ENCODE data around the gene PHF20.
"Not testable (repeated sequence)": the region's sequence is repeated elsewhere in the genome, so short reads cannot be mapped to it uniquely, and the experiment has no call there.

PHF20 gene

GRCh38 chr20:35985806-35986205, 214.0 kb downstream of the PHF20 start:
- no peak for DNase-seq

DNA sequence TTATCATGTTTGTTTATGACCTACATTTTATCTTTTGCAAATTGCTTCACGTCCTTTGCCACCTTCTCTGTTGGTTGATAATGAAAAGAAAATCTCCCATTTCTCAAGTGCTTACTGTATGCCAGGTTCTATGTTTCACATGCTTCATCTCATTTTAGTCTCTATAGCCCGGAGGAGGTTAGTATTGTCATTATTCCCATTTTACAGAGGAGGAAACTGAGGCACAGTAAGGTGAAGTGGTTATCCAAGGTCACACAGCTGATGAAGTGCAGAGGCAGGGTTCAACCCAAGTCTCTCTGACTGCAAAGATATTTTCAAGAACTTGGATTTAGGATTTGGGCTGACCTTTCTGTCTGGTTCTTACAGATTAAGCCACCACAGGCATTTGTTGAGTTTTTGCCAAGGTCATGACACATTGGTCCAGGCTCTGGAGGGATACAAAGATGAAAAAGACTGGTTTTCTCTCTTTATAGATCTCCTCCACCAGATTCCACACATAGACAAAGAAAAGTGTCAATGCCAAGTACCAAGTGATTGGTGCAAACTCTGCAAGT, 217.2 kb downstream of the PHF20 start:
- DNase-seq = no peak

GRCh38 chr20:35991142-35991771, 219.4 kb downstream of the PHF20 start:
- DNase-seq = peak; percentile 12

DNA sequence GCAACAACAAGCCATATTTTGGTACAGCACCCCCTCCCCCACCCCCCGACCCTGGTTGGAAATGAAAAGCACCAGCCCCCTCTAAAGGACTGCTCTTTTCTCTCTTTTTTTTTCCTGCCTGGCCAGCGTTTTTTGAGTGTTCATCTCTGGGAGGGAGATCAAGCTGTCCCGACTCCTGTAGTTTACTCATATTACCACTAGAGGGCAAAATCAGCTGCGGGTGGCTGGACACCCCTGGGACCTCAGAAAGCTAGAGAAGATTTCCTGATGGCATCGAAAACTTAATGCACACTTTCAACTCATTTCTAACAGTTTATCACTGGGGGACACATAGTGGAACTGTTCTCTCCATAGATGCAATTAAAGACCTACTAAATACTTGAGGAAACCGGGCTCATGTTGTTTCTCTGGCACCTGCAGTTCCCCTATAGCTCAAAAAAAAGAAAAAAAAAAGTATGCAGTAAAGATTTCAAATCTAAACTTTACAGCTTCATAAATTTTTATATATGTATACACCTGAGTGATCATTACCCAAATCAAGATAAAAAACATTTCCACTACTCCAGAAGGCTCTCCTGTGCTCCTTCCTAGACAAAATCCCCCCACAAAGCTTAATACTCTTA, 221.0 kb downstream of the PHF20 start:
- DNase-seq = peak; percentile 31

- DNase-seq = peak; percentile 86
These were observed 223.2 kb downstream of the PHF20 start for GRCh38 chr20:35994994-35995453.

DNA sequence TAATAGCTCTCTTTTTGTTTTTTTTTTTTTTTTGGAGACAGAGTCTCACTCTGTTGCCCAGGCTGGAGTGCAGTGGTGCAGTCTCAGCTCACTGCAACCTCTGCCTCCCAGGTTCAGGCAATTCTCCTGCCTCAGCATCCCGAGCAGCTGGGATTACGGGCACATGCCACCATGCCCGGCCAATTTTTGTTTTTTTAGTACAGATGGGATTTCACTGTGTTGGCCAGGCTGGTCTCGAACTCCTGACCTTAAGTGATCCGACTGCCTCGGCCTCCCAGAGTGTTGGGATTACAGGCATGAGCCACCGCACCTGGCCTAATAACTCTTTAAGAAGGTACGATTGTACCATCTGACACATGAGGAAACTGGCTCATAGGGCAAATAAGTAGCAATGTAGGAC, 224.7 kb downstream of the PHF20 start:
- not testable (repeated sequence) for DNase-seq
